ENCODE data around the gene METRNL. TPM values are rescaled to one million over a fixed set of nuclear protein-coding genes. Genes with fewer than 3 reads are reported as not detected.

Gene METRNL
- polyA plus RNA-seq, 1 donor from 2014 or later, result 15.1 TPM

DNA sequence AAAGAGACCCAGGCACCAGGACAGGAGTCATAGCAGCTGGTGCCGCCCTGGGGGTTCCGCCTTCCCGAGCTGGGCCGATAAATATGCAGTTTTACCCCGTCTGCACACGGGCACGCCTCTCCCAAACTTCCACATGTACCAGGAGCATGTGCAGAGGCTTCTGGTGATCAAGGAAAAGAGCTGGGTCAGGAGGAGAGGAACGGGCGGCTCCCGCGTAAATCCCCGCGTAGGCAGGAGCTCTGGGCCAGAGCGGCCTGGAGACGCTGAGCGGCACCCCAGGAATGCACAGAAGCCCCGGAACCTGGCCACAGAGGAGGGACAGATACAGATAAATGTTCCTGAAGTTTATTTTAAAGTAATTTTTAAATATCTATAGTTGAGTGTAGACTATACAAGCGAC lies 46.6 kb upstream of the METRNL start:
- H3K9me3 ChIP-seq (ENCODE audit: low read length), result no peaks in the 10 kb centered on the region
- no peaks in the 10 kb centered on the region for H4K20me1 ChIP-seq (ENCODE audit: insufficient read depth)
- no peak overlapping the region for H3K27ac ChIP-seq (ENCODE audit: low read length)
- H3K79me2 ChIP-seq (replicated peaks; ENCODE audit: insufficient read depth, low read length), result no peaks in the 10 kb centered on the region
- no peaks in the 10 kb centered on the region for H3K36me3 ChIP-seq (ENCODE audit: insufficient read depth, low read length)
- no peak overlapping the region for H3K9ac ChIP-seq (ENCODE audit: low read length)
- H3F3A ChIP-seq (ENCODE audit: insufficient read depth, low read length, poor library complexity, severe bottlenecking), result no peaks in the 10 kb centered on the region
- no peaks in the 10 kb centered on the region for H3K9me2 ChIP-seq (ENCODE audit: insufficient read depth, low read length)
- no peak overlapping the region for H3K4me3 ChIP-seq (ENCODE audit: low read length)
- H2AFZ ChIP-seq (ENCODE audit: low read depth, low read length), result no peak overlapping the region
- no peaks in the 10 kb centered on the region for H3K27me3 ChIP-seq (ENCODE audit: insufficient read depth, low read depth, low read length)
- no peak overlapping the region for H3K4me2 ChIP-seq (ENCODE audit: low read length)
- TF ChIP-seq MXI1 (conservative IDR thresholded peaks at IDR 0.05; ENCODE audit: poor library complexity, severe bottlenecking), result no peak
- no peak for TF ChIP-seq RAD21 (conservative IDR thresholded peaks at IDR 0.05)
- TF ChIP-seq, protein P1, sequence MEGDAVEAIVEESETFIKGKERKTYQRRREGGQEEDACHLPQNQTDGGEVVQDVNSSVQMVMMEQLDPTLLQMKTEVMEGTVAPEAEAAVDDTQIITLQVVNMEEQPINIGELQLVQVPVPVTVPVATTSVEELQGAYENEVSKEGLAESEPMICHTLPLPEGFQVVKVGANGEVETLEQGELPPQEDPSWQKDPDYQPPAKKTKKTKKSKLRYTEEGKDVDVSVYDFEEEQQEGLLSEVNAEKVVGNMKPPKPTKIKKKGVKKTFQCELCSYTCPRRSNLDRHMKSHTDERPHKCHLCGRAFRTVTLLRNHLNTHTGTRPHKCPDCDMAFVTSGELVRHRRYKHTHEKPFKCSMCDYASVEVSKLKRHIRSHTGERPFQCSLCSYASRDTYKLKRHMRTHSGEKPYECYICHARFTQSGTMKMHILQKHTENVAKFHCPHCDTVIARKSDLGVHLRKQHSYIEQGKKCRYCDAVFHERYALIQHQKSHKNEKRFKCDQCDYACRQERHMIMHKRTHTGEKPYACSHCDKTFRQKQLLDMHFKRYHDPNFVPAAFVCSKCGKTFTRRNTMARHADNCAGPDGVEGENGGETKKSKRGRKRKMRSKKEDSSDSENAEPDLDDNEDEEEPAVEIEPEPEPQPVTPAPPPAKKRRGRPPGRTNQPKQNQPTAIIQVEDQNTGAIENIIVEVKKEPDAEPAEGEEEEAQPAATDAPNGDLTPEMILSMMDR (IDR thresholded peaks at IDR 0.05; ENCODE audit: poor library complexity, severe bottlenecking), result no peak
- TF ChIP-seq, protein P2, sequence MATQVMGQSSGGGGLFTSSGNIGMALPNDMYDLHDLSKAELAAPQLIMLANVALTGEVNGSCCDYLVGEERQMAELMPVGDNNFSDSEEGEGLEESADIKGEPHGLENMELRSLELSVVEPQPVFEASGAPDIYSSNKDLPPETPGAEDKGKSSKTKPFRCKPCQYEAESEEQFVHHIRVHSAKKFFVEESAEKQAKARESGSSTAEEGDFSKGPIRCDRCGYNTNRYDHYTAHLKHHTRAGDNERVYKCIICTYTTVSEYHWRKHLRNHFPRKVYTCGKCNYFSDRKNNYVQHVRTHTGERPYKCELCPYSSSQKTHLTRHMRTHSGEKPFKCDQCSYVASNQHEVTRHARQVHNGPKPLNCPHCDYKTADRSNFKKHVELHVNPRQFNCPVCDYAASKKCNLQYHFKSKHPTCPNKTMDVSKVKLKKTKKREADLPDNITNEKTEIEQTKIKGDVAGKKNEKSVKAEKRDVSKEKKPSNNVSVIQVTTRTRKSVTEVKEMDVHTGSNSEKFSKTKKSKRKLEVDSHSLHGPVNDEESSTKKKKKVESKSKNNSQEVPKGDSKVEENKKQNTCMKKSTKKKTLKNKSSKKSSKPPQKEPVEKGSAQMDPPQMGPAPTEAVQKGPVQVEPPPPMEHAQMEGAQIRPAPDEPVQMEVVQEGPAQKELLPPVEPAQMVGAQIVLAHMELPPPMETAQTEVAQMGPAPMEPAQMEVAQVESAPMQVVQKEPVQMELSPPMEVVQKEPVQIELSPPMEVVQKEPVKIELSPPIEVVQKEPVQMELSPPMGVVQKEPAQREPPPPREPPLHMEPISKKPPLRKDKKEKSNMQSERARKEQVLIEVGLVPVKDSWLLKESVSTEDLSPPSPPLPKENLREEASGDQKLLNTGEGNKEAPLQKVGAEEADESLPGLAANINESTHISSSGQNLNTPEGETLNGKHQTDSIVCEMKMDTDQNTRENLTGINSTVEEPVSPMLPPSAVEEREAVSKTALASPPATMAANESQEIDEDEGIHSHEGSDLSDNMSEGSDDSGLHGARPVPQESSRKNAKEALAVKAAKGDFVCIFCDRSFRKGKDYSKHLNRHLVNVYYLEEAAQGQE (IDR thresholded peaks at IDR 0.05; ENCODE audit: borderline replicate concordance), result no peak
- no peak for TF ChIP-seq EP300 (conservative IDR thresholded peaks at IDR 0.05; ENCODE audit: poor library complexity, severe bottlenecking)
- TF ChIP-seq TAF1 (IDR thresholded peaks at IDR 0.05; ENCODE audit: low read depth), result no peak
- TF ChIP-seq POLR2AphosphoS5 (IDR thresholded peaks at IDR 0.05), result no peak
- no peak for TF ChIP-seq EZH2 (IDR thresholded peaks at IDR 0.05; ENCODE audit: borderline replicate concordance, insufficient read depth, low read length, poor library complexity, severe bottlenecking)
- TF ChIP-seq SMC3 (conservative IDR thresholded peaks at IDR 0.05; ENCODE audit: poor library complexity), result no peak

DNA sequence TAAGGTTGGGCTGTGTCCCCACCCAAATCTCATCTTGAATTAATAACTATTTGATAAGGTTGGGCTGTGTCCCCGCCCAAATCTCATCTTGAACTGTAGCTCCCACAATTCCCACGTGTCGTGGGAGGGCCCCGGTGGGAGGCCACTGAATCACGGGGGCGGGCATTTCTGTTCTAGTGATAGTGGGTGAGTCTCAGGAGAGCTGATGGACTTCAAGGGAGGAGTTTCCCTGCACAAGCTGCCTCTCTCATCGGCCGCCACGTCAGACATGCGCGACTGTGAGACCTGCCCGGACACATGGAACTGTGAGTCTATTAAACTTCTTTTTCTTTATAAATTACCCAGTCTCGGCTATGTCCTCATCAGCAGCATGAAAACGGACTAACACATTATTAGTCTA lies 44.9 kb upstream of the METRNL start:
- Histone ChIP-seq H3K79me2 (replicated peaks; ENCODE audit: insufficient read depth, low read length) (no peaks in the 10 kb centered on the region), H3K9ac (ENCODE audit: low read length) (no peak overlapping the region), H3K36me3 (ENCODE audit: insufficient read depth, low read length) (no peaks in the 10 kb centered on the region), H3F3A (ENCODE audit: insufficient read depth, low read length, poor library complexity, severe bottlenecking) (no peaks in the 10 kb centered on the region), H3K9me2 (ENCODE audit: insufficient read depth, low read length) (no peaks in the 10 kb centered on the region), H4K20me1 (ENCODE audit: insufficient read depth) (no peaks in the 10 kb centered on the region), H3K27ac (ENCODE audit: low read length) (no peak overlapping the region), H3K4me2 (ENCODE audit: low read length) (no peak overlapping the region), H3K27me3 (ENCODE audit: insufficient read depth, low read depth, low read length) (no peaks in the 10 kb centered on the region), H3K9me3 (ENCODE audit: low read length) (no peaks in the 10 kb centered on the region), H2AFZ (ENCODE audit: low read depth, low read length) (no peak overlapping the region), H3K4me3 (ENCODE audit: low read length) (no peak overlapping the region)
- TF ChIP-seq, protein P2 (IDR thresholded peaks at IDR 0.05; ENCODE audit: borderline replicate concordance), result no peak
- no peak for TF ChIP-seq TAF1 (IDR thresholded peaks at IDR 0.05; ENCODE audit: low read depth)
- TF ChIP-seq SMC3 (conservative IDR thresholded peaks at IDR 0.05; ENCODE audit: poor library complexity), result no peak
- TF ChIP-seq MXI1 (conservative IDR thresholded peaks at IDR 0.05; ENCODE audit: poor library complexity, severe bottlenecking), result no peak
- no peak for TF ChIP-seq RAD21 (conservative IDR thresholded peaks at IDR 0.05)
- no peak for TF ChIP-seq EP300 (conservative IDR thresholded peaks at IDR 0.05; ENCODE audit: poor library complexity, severe bottlenecking)
